ENCODE results near the gene VAMP3. TPM values are rescaled to one million over a fixed set of nuclear protein-coding genes. Genes with fewer than 3 reads are reported as not detected.

The VAMP3 gene, protein sequence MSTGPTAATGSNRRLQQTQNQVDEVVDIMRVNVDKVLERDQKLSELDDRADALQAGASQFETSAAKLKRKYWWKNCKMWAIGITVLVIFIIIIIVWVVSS
- 51.9 and 92.3 TPM in 2 replicates for total RNA-seq

DNA sequence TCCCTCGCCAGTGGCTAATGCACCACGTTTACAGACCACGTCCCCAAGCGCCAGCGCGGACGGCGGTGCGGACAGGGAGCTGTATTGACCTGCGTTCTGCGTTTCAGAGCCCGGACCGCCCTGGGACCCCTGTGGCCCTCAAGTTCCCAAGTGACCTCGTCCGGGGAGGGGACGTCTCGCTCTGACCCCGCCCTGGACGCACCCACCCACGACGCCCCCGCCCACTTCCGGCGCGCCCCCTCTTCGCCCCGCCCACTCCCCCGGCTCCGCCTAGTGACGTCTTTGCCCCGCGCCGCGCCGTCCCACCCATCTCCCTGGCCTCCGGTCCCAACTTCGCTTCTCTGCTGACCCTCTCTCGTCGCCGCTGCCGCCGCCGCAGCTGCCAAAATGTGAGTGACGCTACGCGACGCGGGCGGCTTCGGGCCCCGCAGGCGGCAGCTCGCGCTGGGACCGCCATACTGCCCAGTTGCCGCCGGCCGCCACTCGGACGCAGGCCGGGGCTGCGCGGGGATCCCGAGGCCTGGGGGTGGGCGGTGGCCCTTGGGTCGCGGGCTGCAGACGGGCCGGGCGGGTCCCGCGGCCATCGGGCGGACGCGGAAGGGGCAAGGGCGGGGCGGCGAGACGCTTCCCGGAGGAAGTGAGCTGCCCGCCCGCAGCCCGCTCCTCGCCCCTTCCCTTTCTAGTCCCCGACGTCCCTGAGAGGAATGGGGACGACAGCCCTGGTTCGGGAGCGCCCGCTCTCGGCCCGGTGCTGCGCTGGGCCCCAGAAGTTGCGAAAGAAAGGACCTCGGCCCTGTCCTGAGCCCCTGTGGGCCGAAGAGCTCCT, at the start of gene VAMP3:
Gene VAMP3 (plus strand): TSS at position 300 of the 826 bp plus-strand sequence. CDS start 88 bp downstream, at position 388.

GRCh38 chr1:7783826-7784491, 12.9 kb downstream of the VAMP3 start, which contains the start of gene PER3:
Gene PER3, plus strand, starts transcription at chr1:7784291. Its CDS starts 587 bp downstream, at chr1:7784878.

Other genes with a start within 250 kb of the VAMP3 start
- 6.5 and 7.7 TPM in 2 replicates for gene PER3, start 13.0 kb downstream of the VAMP3 start, total RNA-seq
- gene UTS2, start 81.8 kb downstream of the VAMP3 start, total RNA-seq, result 0.21 TPM in 1 of 2 replicates, not detected in the other
- 0.64 and 2.7 TPM in 2 replicates for gene TNFRSF9, start 169.5 kb downstream of the VAMP3 start, total RNA-seq
- gene PARK7, start 190.4 kb downstream of the VAMP3 start, total RNA-seq, result 189 and 241 TPM in 2 replicates

Measured in nasal cavity respiratory epithelium epithelial cell of viscerocranial mucosa (primary cell).